Sigmoid colon (tissue), 7 donors: ENCODE results near the gene MXD4. TPM values are rescaled to one million over a fixed set of nuclear protein-coding genes. Genes with fewer than 3 reads are reported as not detected.

Source experiments
- DNase-seq: peaks from one replicate; pipeline ENCODE4 v3.0.0-alpha.2; 2019
- H3K27ac ChIP-seq, 4 donors: fragments of 200-600 bp; sonication (generic); one replicate each; pipeline ENCODE4 v1.5.1; 2016 to 2019; ENCODE audit warnings: mild to moderate bottlenecking in 1 of 4
- H3K27me3 ChIP-seq, 3 donors: fragments of 200-600 bp; sonication (generic); one replicate each; pipeline ENCODE4 v1.5.1; 2019; ENCODE audit warnings: mild to moderate bottlenecking in 1 of 3
- H3K36me3 ChIP-seq, 4 donors: fragments of 200-600 bp; sonication (generic); one replicate each; pipeline ENCODE4 v1.5.1; 2016 to 2019
- H3K4me1 ChIP-seq, 4 donors: fragments of 200-600 bp; sonication (generic); one replicate each; pipeline ENCODE4 v1.5.1; 2017 to 2019
- H3K4me3 ChIP-seq, 4 donors: fragments of 200-600 bp; sonication (generic); one replicate each; pipeline ENCODE4 v1.5.1; 2017 to 2019; ENCODE audit warnings: mild to moderate bottlenecking in 2 of 4, moderate library complexity in 1 of 4
- H3K9me3 ChIP-seq, 4 donors: fragments of 200-600 bp in 3 of 4; sonication (generic) in 3 of 4; one replicate each; pipeline versions ENCODE4 v1.5.1 to v1.6.1; 2013 to 2019
- CTCF ChIP-seq, 4 experiments: fragments of 450-650 bp in 3 of 4; fragments of 200-600 bp in 1 of 4; IDR thresholded peaks; one replicate each; pipeline ENCODE4 v1.5.1; 2016 to 2019; ENCODE audit warnings: antibody characterized with exemption in 4 of 4, mild to moderate bottlenecking in 3 of 4, moderate library complexity in 2 of 4
- EP300 ChIP-seq, 4 donors: sonication (generic); formaldehyde crosslinking; IDR thresholded peaks; one replicate each; pipeline ENCODE4 v1.6.1; 2017; ENCODE audit warnings: antibody characterized with exemption in 4 of 4
- POLR2A ChIP-seq, 2 donors: fragments of 450-650 bp; IDR thresholded peaks; one replicate each; pipeline ENCODE4 v1.6.1; 2016; ENCODE audit warnings: antibody characterized with exemption in 2 of 2, mild to moderate bottlenecking in 2 of 2, moderate library complexity in 2 of 2
- POLR2AphosphoS5 ChIP-seq, 4 donors: sonication (generic); formaldehyde crosslinking; IDR thresholded peaks; one replicate each; pipeline ENCODE4 v1.6.1; 2017; ENCODE audit warnings: antibody characterized with exemption in 4 of 4
- WGBS, 2 donors: extraction: QIAGEN DNeasy Blood & Tissue Kit; methylation state at CpG; one replicate each; pipeline ENCODE4 v1.1.7; 2013; 5-methylcytosine and 5-hydroxymethylcytosine counted together
- intact Hi-C: fragments of 100-400 bp; cut with DNase I; formaldehyde crosslinking; loops from one replicate; pipeline ENCODE4 v1.15.1; 2023
- polyA plus RNA-seq, 3 donors: library from polyadenylated mRNA; stranded (reverse); fragments of 200-250 nt; gene quantifications; one replicate each; pipeline ENCODE4 v1.2.3, GENCODE V29; 2013
- total RNA-seq, 4 donors: library from RNA; depleted of rRNA; stranded (reverse); fragments of >200 nt; gene quantifications; one replicate each; pipeline ENCODE4 v1.1.0, GENCODE V29; 2016
- donor health status: healthy with polysubstance abuse.
- donor health status: Bipolar disorder and iron deficiency.
- donor health status: healthy.

Gene MXD4
- total and polyA plus RNA-seq, 7 donors = 25.0 to 62.0 (median 36.4) TPM

DNA sequence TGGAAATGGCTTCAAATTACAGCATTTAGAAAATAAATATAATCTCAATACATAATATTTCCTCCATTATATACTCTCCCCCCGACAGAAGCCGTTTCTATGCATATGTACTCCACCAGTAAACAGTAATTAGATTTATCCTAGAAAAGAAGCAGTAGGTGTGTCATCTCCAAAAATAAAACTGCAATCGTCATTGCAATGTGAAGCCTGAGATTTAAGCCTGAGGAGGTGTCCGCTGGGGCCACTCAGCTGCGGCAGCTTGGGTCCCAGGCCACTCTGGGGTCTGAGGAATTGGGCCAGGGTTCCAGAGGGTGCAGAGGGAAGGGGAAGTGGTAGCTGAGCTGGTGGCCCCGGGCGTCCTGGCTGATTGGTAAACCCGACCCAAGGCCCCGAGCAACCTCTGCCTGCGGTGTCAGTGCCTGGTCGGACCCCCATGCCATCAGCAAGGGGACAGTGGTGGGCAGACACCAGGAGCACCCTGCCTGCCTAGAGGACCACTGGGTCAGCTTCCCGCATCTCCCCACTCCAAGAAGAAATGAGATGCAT is 7.8 kb upstream of the MXD4 start:
- TF ChIP-seq CTCF (IDR thresholded peaks at IDR 0.05) (no peak), POLR2AphosphoS5 (IDR thresholded peaks at IDR 0.05) (no peak), POLR2A (IDR thresholded peaks at IDR 0.05) (no peak), EP300 (IDR thresholded peaks at IDR 0.05) (no peak)
- intact Hi-C loops = loop anchor here (10.0 kb wide), 1 partner anchor 95 kb away; no protein-coding TSS in a partner anchor
- Histone ChIP-seq H3K36me3 (no peaks in the 10 kb centered on the region), H3K4me3 (no peak overlapping the region), H3K27me3 (no peaks in the 10 kb centered on the region), H3K4me1 (peaks cover 0 to 23% (median 20%) of the 10 kb centered on the region in 4 donors), H3K9me3 (no peaks in the 10 kb centered on the region), H3K27ac (no peak overlapping the region)
- WGBS, 2 donors = 85 to 86% methylated on average over 12 of the region's 12 CpGs
- no peak for DNase-seq

DNA sequence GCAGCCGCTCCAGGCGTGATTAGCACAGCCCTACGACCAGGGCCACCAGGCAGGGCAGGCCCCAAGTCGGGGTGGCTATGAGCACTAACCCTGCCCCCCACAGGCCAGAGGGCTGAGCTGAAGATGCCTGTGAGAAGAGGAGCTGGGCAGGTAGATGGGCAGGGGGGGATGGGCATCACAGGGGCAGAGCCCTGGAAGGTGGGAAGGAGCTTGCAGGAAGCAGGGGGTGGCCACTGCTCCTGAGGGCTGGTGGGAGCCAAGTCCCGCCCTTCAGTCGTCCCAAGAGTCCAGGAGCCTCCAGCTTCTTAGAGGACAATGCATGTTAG is 7.3 kb upstream of the MXD4 start:
- intact Hi-C loops = loop anchor here (10.0 kb wide), 1 partner anchor 96 kb away; no protein-coding TSS in a partner anchor
- 78 to 80% methylated on average over 6 of the region's 6 CpGs for WGBS, 2 donors
- Histone ChIP-seq H3K4me3 (no peak overlapping the region), H3K27ac (no peak overlapping the region), H3K9me3 (no peaks in the 10 kb centered on the region), H3K4me1 (peaks cover 0 to 29% (median 20%) of the 10 kb centered on the region in 4 donors), H3K36me3 (no peaks in the 10 kb centered on the region), H3K27me3 (no peaks in the 10 kb centered on the region)
- TF ChIP-seq EP300 (IDR thresholded peaks at IDR 0.05) (no peak), POLR2A (IDR thresholded peaks at IDR 0.05) (no peak), POLR2AphosphoS5 (IDR thresholded peaks at IDR 0.05) (no peak), CTCF (IDR thresholded peaks at IDR 0.05) (no peak)
- peak; percentile 55 for DNase-seq

GRCh38 chr4:2268357-2269205 is 6.7 kb upstream of the MXD4 start:
- no peaks in the 10 kb centered on the region for H3K27me3 ChIP-seq
- 84 to 86% methylated on average over 22 of the region's 22 CpGs for WGBS, 2 donors
- H3K9me3 ChIP-seq = no peaks in the 10 kb centered on the region
- H3K36me3 ChIP-seq = no peaks in the 10 kb centered on the region
- no peak for DNase-seq
- TF ChIP-seq EP300 (IDR thresholded peaks at IDR 0.05) = no peak
- TF ChIP-seq POLR2AphosphoS5 (IDR thresholded peaks at IDR 0.05) = no peak
- no peak for TF ChIP-seq CTCF (IDR thresholded peaks at IDR 0.05)
- no peak for TF ChIP-seq POLR2A (IDR thresholded peaks at IDR 0.05)
- intact Hi-C loops = loop anchor here (10.0 kb wide), 1 partner anchor 96 kb away; no protein-coding TSS in a partner anchor
- peaks cover 0 to 34% (median 23%) of the 10 kb centered on the region in 4 donors for H3K4me1 ChIP-seq
- H3K27ac ChIP-seq = no peak overlapping the region
- H3K4me3 ChIP-seq = no peak overlapping the region

DNA sequence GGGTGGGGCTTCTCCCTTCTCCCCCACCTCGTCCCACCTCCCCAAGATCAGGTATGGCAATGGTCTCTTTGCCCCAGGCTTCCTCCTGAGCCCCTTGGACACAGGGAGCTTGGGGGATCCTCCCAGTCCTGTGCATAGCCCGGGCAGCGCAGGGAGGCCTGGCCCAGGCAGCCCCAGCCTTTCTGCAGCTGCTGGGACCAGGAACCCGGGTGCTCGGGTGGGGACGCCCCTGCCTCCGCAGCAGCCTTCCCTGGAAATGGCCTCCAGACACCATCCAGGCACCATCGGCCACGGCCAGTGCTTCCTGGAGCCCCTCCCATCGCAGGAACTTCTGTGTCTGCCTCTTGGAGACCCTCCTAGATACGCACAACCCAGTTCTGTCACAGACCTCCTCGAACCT is 5.9 kb upstream of the MXD4 start:
- intact Hi-C loops = loop anchor here (10.0 kb wide), 1 partner anchor 97 kb away; no protein-coding TSS in a partner anchor
- H3K27me3 ChIP-seq = no peaks in the 10 kb centered on the region
- no peaks in the 10 kb centered on the region for H3K9me3 ChIP-seq
- WGBS, 2 donors = 83 to 90% methylated on average over 12 of the region's 12 CpGs
- H3K4me3 ChIP-seq = no peak overlapping the region
- no peaks in the 10 kb centered on the region for H3K36me3 ChIP-seq
- no peak for TF ChIP-seq POLR2AphosphoS5 (IDR thresholded peaks at IDR 0.05)
- no peak for TF ChIP-seq POLR2A (IDR thresholded peaks at IDR 0.05)
- no peak for TF ChIP-seq CTCF (IDR thresholded peaks at IDR 0.05)
- TF ChIP-seq EP300 (IDR thresholded peaks at IDR 0.05) = no peak
- DNase-seq = no peak
- H3K4me1 ChIP-seq = peaks cover 0 to 42% (median 31%) of the 10 kb centered on the region in 4 donors
- H3K27ac ChIP-seq = no peak overlapping the region
